ENCODE measurements around the gene NOS1AP.

Gene NOS1AP

GRCh38 chr1:162388615-162389014 is 319.1 kb downstream of the NOS1AP start:
- no peaks in the 10 kb centered on the region for H3K36me3 ChIP-seq (ENCODE audit: insufficient read depth, low read length)
- no peaks in the 10 kb centered on the region for H3K27me3 ChIP-seq (ENCODE audit: insufficient read depth, low read length)
- no peak overlapping the region for H2AFZ ChIP-seq (ENCODE audit: low read length, unreplicated experiment)
- no peak overlapping the region for H3K4me3 ChIP-seq (ENCODE audit: low read depth, low read length)
- H3K27ac ChIP-seq (ENCODE audit: low read depth, low read length): no peak overlapping the region
- no peaks in the 10 kb centered on the region for H3K79me2 ChIP-seq (ENCODE audit: control insufficient read depth, insufficient read depth, low read length, unreplicated experiment)
- no peaks in the 10 kb centered on the region for H3K4me1 ChIP-seq (ENCODE audit: control insufficient read depth, insufficient read depth, low read length, unreplicated experiment)

GRCh38 chr1:162389021-162389818 is 319.7 kb downstream of the NOS1AP start:
- H3K4me3 ChIP-seq (ENCODE audit: low read depth, low read length): no peak overlapping the region
- no peaks in the 10 kb centered on the region for H3K79me2 ChIP-seq (ENCODE audit: control insufficient read depth, insufficient read depth, low read length, unreplicated experiment)
- H3K36me3 ChIP-seq (ENCODE audit: insufficient read depth, low read length): no peaks in the 10 kb centered on the region
- H3K4me1 ChIP-seq (ENCODE audit: control insufficient read depth, insufficient read depth, low read length, unreplicated experiment): no peaks in the 10 kb centered on the region
- H3K27me3 ChIP-seq (ENCODE audit: insufficient read depth, low read length): no peaks in the 10 kb centered on the region
- no peak overlapping the region for H2AFZ ChIP-seq (ENCODE audit: low read length, unreplicated experiment)
- no peak overlapping the region for H3K27ac ChIP-seq (ENCODE audit: low read depth, low read length)

GRCh38 chr1:162389971-162390370 is 320.5 kb downstream of the NOS1AP start:
- H3K79me2 ChIP-seq (ENCODE audit: control insufficient read depth, insufficient read depth, low read length, unreplicated experiment): no peaks in the 10 kb centered on the region
- no peaks in the 10 kb centered on the region for H3K4me1 ChIP-seq (ENCODE audit: control insufficient read depth, insufficient read depth, low read length, unreplicated experiment)
- H2AFZ ChIP-seq (ENCODE audit: low read length, unreplicated experiment): no peak overlapping the region
- no peak overlapping the region for H3K4me3 ChIP-seq (ENCODE audit: low read depth, low read length)
- no peaks in the 10 kb centered on the region for H3K36me3 ChIP-seq (ENCODE audit: insufficient read depth, low read length)
- H3K27ac ChIP-seq (ENCODE audit: low read depth, low read length): no peak overlapping the region
- no peaks in the 10 kb centered on the region for H3K27me3 ChIP-seq (ENCODE audit: insufficient read depth, low read length)

DNA sequence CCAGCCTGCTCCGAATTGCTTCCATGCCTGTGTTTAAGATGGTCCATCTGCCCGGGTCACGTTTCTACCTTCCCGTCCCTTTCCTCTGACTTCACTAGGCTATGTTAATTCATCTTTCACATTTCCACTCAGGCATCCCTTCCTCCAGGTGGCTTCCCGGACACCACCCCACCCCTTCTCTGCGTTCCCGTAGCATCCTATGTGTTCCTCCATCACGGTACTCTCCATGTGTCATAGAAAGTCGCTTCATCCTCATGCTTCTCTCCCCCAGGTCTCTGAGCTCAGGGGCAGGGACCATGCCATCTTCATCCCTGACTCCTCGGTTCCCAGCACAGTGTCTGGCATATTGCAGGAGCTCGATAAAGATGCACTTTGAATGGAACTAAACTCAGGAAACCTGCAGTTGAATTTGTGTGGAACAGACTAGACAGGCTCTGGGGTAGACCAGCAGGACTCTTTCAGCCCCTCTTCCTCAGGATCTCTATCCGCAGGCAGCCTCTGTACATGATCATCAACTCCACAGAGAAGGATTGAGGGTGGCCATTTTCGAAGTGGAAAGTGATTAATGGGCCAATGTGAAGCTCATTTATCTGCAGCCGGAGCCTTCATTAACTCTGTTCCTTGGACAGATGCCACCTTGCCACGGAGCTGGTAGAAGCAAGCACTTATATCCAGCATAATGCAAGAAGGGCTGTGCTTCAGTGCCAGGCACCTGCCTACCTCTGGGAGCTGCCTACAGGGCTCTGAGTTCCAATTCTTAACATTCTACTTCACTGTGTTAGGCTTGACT is 321.1 kb downstream of the NOS1AP start:
- no peaks in the 10 kb centered on the region for H3K4me1 ChIP-seq (ENCODE audit: control insufficient read depth, insufficient read depth, low read length, unreplicated experiment)
- H3K4me3 ChIP-seq (ENCODE audit: low read depth, low read length): no peak overlapping the region
- no peaks in the 10 kb centered on the region for H3K27me3 ChIP-seq (ENCODE audit: insufficient read depth, low read length)
- H3K27ac ChIP-seq (ENCODE audit: low read depth, low read length): no peak overlapping the region
- no peaks in the 10 kb centered on the region for H3K79me2 ChIP-seq (ENCODE audit: control insufficient read depth, insufficient read depth, low read length, unreplicated experiment)
- no peak overlapping the region for H2AFZ ChIP-seq (ENCODE audit: low read length, unreplicated experiment)
- no peaks in the 10 kb centered on the region for H3K36me3 ChIP-seq (ENCODE audit: insufficient read depth, low read length)

DNA sequence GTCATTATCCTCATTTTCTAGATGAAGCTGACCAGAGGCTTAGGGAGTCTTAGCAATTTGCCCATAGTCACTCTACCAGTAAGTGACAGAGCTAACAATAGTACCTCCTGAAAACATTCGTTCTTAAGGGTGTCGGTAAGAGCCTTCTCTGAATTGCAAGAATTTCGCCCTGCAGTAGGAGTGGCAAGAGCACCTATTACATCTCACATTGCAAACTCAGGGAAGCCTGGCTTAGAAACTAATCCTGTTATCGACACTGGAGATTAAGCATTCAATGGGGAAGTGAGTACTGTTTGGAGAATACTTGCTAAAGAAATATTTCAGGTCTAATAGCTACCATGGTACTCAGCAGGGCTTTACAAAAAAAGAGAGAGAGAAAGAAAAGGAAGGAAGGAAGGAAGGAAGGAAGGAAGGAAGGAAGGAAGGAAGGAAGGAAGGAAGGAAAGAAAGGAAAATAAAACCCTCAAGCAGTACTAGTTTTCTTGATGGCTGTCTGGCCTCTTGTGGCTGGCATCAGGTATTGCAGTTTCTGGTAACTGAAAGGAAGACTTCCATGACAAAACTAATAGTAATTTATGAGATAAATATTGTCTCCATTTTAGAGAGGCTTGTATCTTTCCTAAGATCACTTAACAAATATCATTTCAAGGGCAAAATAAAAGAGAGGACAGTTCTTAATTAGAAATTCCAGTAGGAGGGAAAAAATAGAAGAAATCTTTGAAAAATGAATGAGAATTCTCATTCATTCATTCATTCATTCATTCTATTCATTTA is 322.5 kb downstream of the NOS1AP start:
- H3K4me3 ChIP-seq (ENCODE audit: low read depth, low read length): no peak overlapping the region
- no peaks in the 10 kb centered on the region for H3K27me3 ChIP-seq (ENCODE audit: insufficient read depth, low read length)
- H2AFZ ChIP-seq (ENCODE audit: low read length, unreplicated experiment): peak overlapping the region; percentile 44
- H3K4me1 ChIP-seq (ENCODE audit: control insufficient read depth, insufficient read depth, low read length, unreplicated experiment): no peaks in the 10 kb centered on the region
- no peaks in the 10 kb centered on the region for H3K36me3 ChIP-seq (ENCODE audit: insufficient read depth, low read length)
- no peaks in the 10 kb centered on the region for H3K79me2 ChIP-seq (ENCODE audit: control insufficient read depth, insufficient read depth, low read length, unreplicated experiment)
- no peak overlapping the region for H3K27ac ChIP-seq (ENCODE audit: low read depth, low read length)

- Histone ChIP-seq H3K27ac (ENCODE audit: low read depth, low read length) (no peak overlapping the region), H3K36me3 (ENCODE audit: insufficient read depth, low read length) (no peaks in the 10 kb centered on the region), H2AFZ (ENCODE audit: low read length, unreplicated experiment) (no peak overlapping the region)
These were observed 326.9 kb downstream of the NOS1AP start for GRCh38 chr1:162396201-162396906.

GRCh38 chr1:162397039-162397448 is 327.6 kb downstream of the NOS1AP start:
- Histone ChIP-seq H3K4me3 (ENCODE audit: low read depth, low read length) (no peak overlapping the region), H3K4me1 (ENCODE audit: control insufficient read depth, insufficient read depth, low read length, unreplicated experiment) (peaks cover 5% of the 10 kb centered on the region), H3K27ac (ENCODE audit: low read depth, low read length) (no peak overlapping the region), H2AFZ (ENCODE audit: low read length, unreplicated experiment) (no peak overlapping the region), H3K79me2 (ENCODE audit: control insufficient read depth, insufficient read depth, low read length, unreplicated experiment) (no peaks in the 10 kb centered on the region), H3K36me3 (ENCODE audit: insufficient read depth, low read length) (no peaks in the 10 kb centered on the region), H3K27me3 (ENCODE audit: insufficient read depth, low read length) (no peaks in the 10 kb centered on the region)

More at GRCh38 chr1:162396201-162396906, 326.9 kb downstream of the NOS1AP start:
- Histone ChIP-seq H3K27me3 (ENCODE audit: insufficient read depth, low read length) (no peaks in the 10 kb centered on the region), H3K4me1 (ENCODE audit: control insufficient read depth, insufficient read depth, low read length, unreplicated experiment) (peaks cover 5% of the 10 kb centered on the region), H3K4me3 (ENCODE audit: low read depth, low read length) (no peak overlapping the region), H3K79me2 (ENCODE audit: control insufficient read depth, insufficient read depth, low read length, unreplicated experiment) (no peaks in the 10 kb centered on the region)

- no peaks in the 10 kb centered on the region for H3K36me3 ChIP-seq (ENCODE audit: insufficient read depth, low read length)
- no peaks in the 10 kb centered on the region for H3K79me2 ChIP-seq (ENCODE audit: control insufficient read depth, insufficient read depth, low read length, unreplicated experiment)
- no peak overlapping the region for H3K27ac ChIP-seq (ENCODE audit: low read depth, low read length)
- no peaks in the 10 kb centered on the region for H3K27me3 ChIP-seq (ENCODE audit: insufficient read depth, low read length)
- H3K4me3 ChIP-seq (ENCODE audit: low read depth, low read length): no peak overlapping the region
- H3K4me1 ChIP-seq (ENCODE audit: control insufficient read depth, insufficient read depth, low read length, unreplicated experiment): peaks cover 5% of the 10 kb centered on the region
- H2AFZ ChIP-seq (ENCODE audit: low read length, unreplicated experiment): no peak overlapping the region
These were observed 328.6 kb downstream of the NOS1AP start for GRCh38 chr1:162397943-162398560.

DNA sequence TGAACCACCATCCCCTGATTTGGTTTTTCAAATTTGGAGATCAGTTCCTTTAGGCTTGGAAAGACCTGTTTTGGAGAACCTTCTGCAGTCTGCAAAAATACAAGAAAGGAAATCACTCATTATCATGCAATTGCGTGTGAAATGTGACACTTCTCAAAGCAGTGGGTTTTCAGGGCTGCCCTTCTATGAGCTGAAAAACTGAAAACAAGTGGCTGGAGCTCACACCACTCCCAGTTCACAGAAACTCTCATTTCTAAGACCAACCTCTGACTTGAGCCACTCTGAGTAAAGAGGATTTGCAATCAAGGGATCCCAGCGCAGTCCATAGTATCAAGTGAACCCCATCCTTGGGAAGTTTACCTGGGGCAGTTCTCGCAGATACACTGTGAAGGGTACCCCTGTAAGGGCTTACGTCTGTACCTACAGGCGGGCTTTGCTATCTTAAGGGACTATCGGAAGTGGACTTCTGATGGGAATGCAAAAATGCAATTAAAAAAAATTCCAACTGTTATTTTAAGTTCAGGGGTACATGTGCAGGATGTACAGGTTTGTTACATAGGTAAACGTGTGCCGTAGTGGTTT is 329.6 kb downstream of the NOS1AP start:
- no peaks in the 10 kb centered on the region for H3K27me3 ChIP-seq (ENCODE audit: insufficient read depth, low read length)
- H3K79me2 ChIP-seq (ENCODE audit: control insufficient read depth, insufficient read depth, low read length, unreplicated experiment): no peaks in the 10 kb centered on the region
- no peak overlapping the region for H3K27ac ChIP-seq (ENCODE audit: low read depth, low read length)
- H3K4me1 ChIP-seq (ENCODE audit: control insufficient read depth, insufficient read depth, low read length, unreplicated experiment): peaks cover 5% of the 10 kb centered on the region
- no peak overlapping the region for H2AFZ ChIP-seq (ENCODE audit: low read length, unreplicated experiment)
- H3K36me3 ChIP-seq (ENCODE audit: insufficient read depth, low read length): no peaks in the 10 kb centered on the region
- no peak overlapping the region for H3K4me3 ChIP-seq (ENCODE audit: low read depth, low read length)

Data from ACC112 (cell line).